Activated gamma-delta T cell (primary cell): ENCODE results near the gene EEFSEC.

Experiments used
- DNase-seq: peaks from one replicate; lab custom pipeline; 2025; lab: John Stamatoyannopoulos, UW
- total RNA-seq, 2 donors: gene quantifications; one replicate each; lab custom pipeline; 2026; lab: John Stamatoyannopoulos, UW

EEFSEC gene
- total RNA-seq, result 8.8 to 9.9 reads per million in 2 donors

- peak; percentile 74 for DNase-seq
These were observed at the start of gene EEFSEC for GRCh38 chr3:128153156-128154041. Gene EEFSEC (plus strand): TSS chr3:128153481. CDS start chr3:128153508, 27 bp downstream.

- DNase-seq, result no peak
These were observed 45.4 kb upstream of the EEFSEC start for GRCh38 chr3:128107834-128108233.

DNA sequence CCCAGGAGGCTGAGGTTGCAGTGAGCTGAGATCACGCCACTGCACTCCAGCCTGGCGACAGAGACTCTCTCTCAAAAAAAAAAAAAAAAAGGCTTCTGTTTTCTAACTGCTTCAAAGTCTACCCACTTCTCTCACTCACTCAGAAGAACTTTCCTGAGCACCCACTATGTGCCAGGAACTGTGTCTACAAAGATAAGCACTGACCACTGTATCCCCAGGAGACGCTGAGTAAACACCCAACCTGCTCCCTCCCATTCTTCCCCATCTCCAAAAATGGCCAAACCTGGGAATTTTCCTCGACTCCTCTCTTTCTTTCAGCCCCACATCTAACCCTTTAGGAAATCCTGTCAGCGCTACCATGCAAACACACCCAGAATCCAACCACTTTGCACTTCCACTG lies 42.1 kb upstream of the EEFSEC start:
- DNase-seq, result no peak

DNA sequence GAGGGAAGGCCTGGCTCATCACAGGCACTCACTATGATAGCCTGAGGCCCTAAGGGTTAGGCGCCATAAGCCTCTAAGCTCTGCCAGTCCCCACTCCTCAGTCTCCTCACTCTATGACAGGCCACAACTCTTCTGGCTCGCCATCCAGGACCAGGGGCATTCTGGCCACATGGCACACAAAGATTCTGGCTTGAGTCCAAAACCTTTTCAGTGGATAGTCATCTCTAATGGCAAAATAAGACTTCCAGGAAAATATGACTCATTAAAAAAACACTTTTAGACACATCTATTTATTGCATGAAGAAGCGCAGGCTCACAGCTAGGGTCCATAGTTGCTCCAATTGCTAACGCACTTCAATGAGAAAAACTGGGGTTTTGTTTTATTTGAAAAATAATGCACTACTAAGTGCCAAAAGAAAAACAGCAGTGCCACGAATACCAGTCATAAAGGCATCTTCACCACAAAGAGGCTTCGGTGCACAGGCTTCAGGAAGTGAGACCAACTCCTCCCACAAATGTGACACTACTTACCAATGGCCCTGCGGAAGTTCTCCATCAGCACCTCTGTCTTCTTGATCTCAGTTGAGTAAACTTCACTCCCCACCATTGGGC lies 40.8 kb upstream of the EEFSEC start:
- DNase-seq, result no peak

GRCh38 chr3:128113817-128114794 lies 39.2 kb upstream of the EEFSEC start:
- DNase-seq, result no peak

DNA sequence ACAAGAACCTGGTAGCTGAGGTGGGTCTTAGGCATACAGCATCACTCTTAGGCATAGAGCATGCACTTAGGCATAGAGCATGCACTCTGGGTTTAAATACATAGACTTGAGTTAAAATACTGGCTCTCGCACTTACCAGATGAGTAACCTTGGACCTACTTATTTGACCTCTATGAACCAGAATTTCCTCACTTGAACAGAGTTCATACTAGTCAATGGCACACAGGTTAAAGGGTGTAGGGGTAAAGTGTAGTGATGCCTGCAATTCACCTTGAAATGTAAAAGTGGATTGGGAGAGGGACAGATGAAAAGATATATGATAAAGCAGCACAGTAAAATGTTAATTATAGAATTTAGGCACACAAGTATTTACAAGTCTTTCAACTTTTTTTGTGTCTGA lies 31.3 kb upstream of the EEFSEC start:
- DNase-seq, result no peak

GRCh38 chr3:128123156-128123537 lies 30.1 kb upstream of the EEFSEC start:
- DNase-seq, result no peak

DNA sequence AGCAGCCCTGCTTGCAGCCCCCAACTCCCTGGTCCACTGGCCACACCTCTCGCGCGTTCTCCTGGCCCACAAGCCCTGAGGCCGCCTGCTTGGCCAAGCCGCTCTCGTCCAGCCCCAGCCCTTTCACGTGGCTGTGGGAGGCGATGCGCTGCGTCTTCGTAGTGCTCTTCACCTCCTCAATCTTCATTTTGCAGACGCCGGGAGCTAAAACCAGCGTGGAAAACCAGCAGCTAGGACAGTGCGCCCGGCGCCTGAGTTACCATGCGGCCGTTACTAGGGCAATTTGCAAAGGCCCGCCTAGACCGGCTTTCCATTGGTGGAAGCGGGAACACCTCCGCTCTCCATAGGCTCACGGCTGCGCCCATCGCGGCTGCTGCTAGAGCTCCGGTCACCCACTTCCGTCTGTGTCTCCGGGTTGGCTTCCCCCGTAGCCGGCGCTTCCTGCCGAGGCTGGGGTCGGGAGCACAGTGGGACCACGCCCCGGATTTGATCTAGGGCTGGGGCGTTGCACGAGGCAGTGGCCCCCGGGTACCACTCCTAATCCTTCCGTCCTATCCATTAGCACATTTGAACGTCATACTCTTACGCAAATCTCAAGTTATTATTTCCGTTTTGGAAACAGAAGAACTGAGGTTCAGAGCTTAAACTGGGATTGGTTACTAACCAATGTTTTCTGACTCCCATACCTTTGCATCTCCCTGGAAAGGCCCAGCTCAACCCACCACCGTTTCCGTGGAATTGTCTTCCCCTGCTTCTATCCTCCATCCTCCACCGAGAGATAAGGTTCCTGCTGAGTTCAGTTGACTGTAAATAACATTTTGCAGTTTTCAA lies 29.5 kb upstream of the EEFSEC start, which contains the start of gene RUVBL1:
Gene RUVBL1, minus strand, starts transcription at position 275 of the 831 bp plus-strand sequence. Its CDS starts 88 bp downstream, at position 187.
- peak; percentile 88 for DNase-seq

DNA sequence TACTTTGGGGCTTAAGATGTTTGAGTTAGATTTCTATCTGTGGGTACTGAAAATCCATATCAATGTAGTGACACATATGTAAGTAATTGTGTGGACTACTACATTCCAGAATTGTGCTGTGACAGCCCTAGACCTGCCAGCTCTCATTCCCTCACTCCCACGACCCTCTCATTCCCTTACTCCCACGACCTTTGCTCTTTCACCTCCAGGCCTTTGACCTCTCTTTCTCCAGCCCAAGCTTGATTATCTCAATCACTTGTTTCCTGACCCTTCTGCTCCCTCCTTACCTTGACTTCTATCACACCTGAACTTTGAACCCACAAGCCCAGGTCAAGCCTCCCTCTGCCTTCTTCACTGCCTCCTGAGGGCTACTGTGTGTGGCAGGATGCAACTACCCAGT lies 26.0 kb upstream of the EEFSEC start:
- DNase-seq, result no peak

- no peak for DNase-seq
These were observed 25.0 kb upstream of the EEFSEC start for GRCh38 chr3:128128251-128128650.

DNA sequence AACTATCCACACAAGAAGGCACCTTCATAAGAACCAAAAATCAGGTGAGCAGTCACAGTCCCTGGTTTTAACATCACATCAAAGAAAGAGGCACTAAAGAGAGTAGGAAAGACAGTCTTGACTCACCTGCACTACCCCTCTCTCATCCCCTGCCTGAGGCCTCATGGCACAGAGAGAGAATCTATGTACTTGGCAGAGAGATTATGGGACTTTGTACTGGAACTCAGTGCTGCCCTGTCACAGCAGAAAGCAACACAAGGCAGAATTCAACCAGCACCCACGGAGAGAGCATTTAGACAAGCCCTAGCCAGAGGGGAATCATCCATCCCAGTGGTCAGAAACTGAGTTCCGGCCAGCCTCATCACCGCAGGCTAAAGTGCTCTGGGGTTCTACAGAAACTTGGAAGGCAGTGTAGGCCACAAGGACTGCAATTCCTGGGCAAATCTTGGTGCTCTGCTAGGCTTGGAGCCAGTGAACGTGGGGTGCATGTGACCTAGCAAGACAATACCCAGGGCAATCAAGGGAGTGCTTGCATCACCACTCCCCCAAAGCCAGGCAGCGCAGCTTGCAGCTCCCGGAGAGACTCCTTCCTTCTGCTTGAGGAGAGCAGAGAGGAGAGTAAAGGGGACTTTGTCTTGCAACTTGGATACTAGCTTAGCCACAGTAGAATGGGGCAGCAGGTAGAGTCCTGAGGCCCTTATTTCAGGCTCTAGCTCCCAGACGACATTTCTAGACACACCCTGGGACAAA lies 21.2 kb upstream of the EEFSEC start:
- DNase-seq, result no peak

- no peak for DNase-seq
These were observed 19.9 kb upstream of the EEFSEC start for GRCh38 chr3:128133273-128133883.

DNA sequence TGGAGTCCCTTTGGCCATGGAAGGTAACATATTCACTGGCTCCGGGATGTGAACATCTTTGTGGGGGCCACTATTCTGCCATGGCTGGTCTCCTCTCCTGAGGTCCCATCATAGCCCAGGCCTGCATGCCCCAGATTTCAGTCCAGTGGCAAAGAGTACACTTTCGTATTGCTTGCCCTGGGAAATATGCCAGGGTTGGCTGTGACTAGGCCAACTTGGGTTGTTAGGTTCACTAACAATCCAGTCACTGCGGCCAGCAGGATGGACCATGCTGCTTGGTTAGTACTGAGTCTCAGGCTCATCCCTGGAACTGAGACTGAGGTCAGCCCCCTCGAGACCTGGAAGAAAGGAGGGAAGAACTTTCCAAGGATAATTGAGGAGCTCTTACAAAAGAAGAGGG lies 9.8 kb upstream of the EEFSEC start:
- DNase-seq, result no peak

GRCh38 chr3:128144512-128145187 lies 8.6 kb upstream of the EEFSEC start:
- DNase-seq, result no peak

GRCh38 chr3:128145279-128145678 lies 8.0 kb upstream of the EEFSEC start:
- no peak for DNase-seq

GRCh38 chr3:128146201-128146600 lies 7.1 kb upstream of the EEFSEC start:
- no peak for DNase-seq

DNA sequence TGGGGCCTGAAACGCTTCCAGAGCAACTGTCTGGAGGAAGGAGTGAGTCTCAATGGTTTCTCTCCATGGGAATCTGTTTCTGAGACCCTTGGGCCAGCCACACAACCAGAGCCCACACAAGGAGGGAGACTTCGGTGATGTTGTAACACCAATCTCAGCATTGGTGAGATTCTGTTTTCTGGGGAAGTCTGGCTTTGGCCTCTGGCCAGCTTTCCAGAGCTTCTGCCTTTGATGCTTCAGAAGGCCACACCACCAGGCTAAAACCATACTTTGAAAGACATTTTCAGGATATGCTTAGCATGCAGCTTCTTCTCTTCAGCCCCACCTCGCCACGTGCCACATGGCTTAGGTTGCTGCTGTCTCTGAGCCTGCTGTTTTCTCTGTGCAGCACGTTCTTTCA lies 3.6 kb upstream of the EEFSEC start:
- no peak for DNase-seq

DNA sequence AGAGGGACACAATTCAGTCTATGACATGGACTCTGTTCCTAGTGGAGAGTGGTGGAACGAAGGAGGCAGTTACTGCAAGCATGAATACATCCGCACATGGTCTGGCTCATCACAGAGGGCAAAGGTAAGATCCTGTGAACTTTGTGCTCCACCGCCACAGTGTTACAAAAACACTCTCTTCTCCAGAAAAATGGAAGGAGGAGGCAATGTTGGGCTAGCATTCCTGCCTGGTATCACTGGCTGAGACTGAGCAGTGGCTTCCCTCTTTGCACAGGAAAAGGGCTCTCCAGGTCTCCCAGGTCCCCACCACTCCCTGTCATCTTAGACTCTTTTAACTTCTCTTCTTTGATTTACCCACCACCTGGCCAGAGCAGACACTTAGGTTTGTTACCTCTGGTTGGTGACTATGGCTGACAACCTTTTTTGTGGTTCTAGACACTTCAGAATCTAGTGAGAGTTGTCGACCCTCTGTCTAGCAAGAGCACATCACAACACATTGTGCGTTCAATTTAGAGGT lies 1.5 kb upstream of the EEFSEC start:
- no peak for DNase-seq
